ENCODE measurements around the gene HCK. TPM values are rescaled to one million over a fixed set of nuclear protein-coding genes. Genes with fewer than 3 reads are reported as not detected.

Gene HCK
- total and polyA plus RNA-seq, 9 of the 15 experiments (the other 6 are each of a cell fraction or from before 2014, with no cell fraction given) = 0.09 to 0.51 (median 0.27) TPM; not detected in 6

GRCh38 chr20:32091888-32092346 lies 39.9 kb downstream of the HCK start (continued):
- TF ChIP-seq REST (IDR thresholded peaks at IDR 0.05; ENCODE audit: borderline replicate concordance) = peak; percentile 78; the same call in 1 of the 2 replicates
- TF ChIP-seq REST (CRISPR knock-in tag; IDR thresholded peaks at IDR 0.05; ENCODE audit: low read depth) = no peak
- TF ChIP-seq, protein P1, sequence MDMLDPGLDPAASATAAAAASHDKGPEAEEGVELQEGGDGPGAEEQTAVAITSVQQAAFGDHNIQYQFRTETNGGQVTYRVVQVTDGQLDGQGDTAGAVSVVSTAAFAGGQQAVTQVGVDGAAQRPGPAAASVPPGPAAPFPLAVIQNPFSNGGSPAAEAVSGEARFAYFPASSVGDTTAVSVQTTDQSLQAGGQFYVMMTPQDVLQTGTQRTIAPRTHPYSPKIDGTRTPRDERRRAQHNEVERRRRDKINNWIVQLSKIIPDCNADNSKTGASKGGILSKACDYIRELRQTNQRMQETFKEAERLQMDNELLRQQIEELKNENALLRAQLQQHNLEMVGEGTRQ (CRISPR knock-in tag; IDR thresholded peaks at IDR 0.05) = no peak
- TF ChIP-seq MXD1 (CRISPR knock-in tag; IDR thresholded peaks at IDR 0.05; ENCODE audit: borderline replicate concordance, poor library complexity, severe bottlenecking) = no peak
- no peak for TF ChIP-seq NCOA6 (IDR thresholded peaks at IDR 0.05)
- TF ChIP-seq HMG20A (CRISPR knock-in tag; conservative IDR thresholded peaks at IDR 0.05) = no peak
- TF ChIP-seq PHB (CRISPR knock-in tag; IDR thresholded peaks at IDR 0.05) = no peak
- no peak for TF ChIP-seq TRIM28 (IDR thresholded peaks at IDR 0.05)
- TF ChIP-seq SOX6 (IDR thresholded peaks at IDR 0.05) = 0 out of 2 replicates have a peak, but pooled peaks have one; percentile 12
- no peak for TF ChIP-seq ZKSCAN1 (IDR thresholded peaks at IDR 0.05; ENCODE audit: low read depth, low read length)
- no peak for TF ChIP-seq MECOM (CRISPR knock-in tag; IDR thresholded peaks at IDR 0.05)
- no peak for TF ChIP-seq ZFP36 (IDR thresholded peaks at IDR 0.05; ENCODE audit: low read depth, low read length, partially characterized antibody)
- TF ChIP-seq SFPQ (IDR thresholded peaks at IDR 0.05; ENCODE audit: low read depth, low read length) = no peak
- TF ChIP-seq ZNF133 (CRISPR knock-in tag; IDR thresholded peaks at IDR 0.05) = no peak
- peak; percentile 34; the same call in 1 of the 2 replicates for TF ChIP-seq ATF7 (IDR thresholded peaks at IDR 0.05)
- TF ChIP-seq KLF16 (IDR thresholded peaks at IDR 0.05) = peak; percentile 43; the same call in 1 of the 2 replicates
- TF ChIP-seq, protein P2, sequence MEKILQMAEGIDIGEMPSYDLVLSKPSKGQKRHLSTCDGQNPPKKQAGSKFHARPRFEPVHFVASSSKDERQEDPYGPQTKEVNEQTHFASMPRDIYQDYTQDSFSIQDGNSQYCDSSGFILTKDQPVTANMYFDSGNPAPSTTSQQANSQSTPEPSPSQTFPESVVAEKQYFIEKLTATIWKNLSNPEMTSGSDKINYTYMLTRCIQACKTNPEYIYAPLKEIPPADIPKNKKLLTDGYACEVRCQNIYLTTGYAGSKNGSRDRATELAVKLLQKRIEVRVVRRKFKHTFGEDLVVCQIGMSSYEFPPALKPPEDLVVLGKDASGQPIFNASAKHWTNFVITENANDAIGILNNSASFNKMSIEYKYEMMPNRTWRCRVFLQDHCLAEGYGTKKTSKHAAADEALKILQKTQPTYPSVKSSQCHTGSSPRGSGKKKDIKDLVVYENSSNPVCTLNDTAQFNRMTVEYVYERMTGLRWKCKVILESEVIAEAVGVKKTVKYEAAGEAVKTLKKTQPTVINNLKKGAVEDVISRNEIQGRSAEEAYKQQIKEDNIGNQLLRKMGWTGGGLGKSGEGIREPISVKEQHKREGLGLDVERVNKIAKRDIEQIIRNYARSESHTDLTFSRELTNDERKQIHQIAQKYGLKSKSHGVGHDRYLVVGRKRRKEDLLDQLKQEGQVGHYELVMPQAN (IDR thresholded peaks at IDR 0.05; ENCODE audit: borderline replicate concordance) = no peak

Measured in K562 (cell line).